ENCODE data around the gene PEAK3.

- TF ChIP-seq FOXM1 (IDR thresholded peaks at IDR 0.05; ENCODE audit: low read depth) (no peak), CTCF (IDR thresholded peaks at IDR 0.05) (no peak)
Observed at GRCh38 chr19:2296141-2296540, 14.2 kb upstream of the PEAK3 start.

Measured in SK-N-SH (cell line).